M059J (cell line): ENCODE results near the gene MS4A10. TPM values are rescaled to one million over a fixed set of nuclear protein-coding genes. Genes with fewer than 3 reads are reported as not detected.
"Not testable (repeated sequence)": the region's sequence is repeated elsewhere in the genome, so short reads cannot be mapped to it uniquely, and the experiment has no call there.

Experiments
- DNase-seq: peaks from one replicate; pipeline ENCODE4 v3.0.0-alpha.2; 2012; ENCODE audit warnings: low read depth
- total RNA-seq: library from RNA; depleted of rRNA; stranded (reverse); fragments of >200 nt; shearing (Covaris generic); gene quantifications from 2 replicates; pipeline ENCODE4 v1.2.3, GENCODE V29; 2014; rRNA removed

Gene MS4A10
- total RNA-seq, result not detected in 2 replicates

GRCh38 chr11:60785136-60785535, at the start of gene MS4A10:
Gene MS4A10 (plus strand): TSS chr11:60785333. CDS start chr11:60790336, 5,003 bp downstream.
- no peak for DNase-seq

- no peak for DNase-seq
Observed at GRCh38 chr11:60739114-60739513, 46.0 kb upstream of the MS4A10 start.

- DNase-seq, result no peak
Observed at GRCh38 chr11:60740573-60740972, 44.6 kb upstream of the MS4A10 start.

GRCh38 chr11:60741421-60741820, 43.7 kb upstream of the MS4A10 start:
- no peak for DNase-seq

- DNase-seq, result no peak
Observed at GRCh38 chr11:60743058-60743457, 42.1 kb upstream of the MS4A10 start.

- no peak for DNase-seq
Observed at GRCh38 chr11:60744114-60744513, 41.0 kb upstream of the MS4A10 start.

- DNase-seq, result no peak
Observed at GRCh38 chr11:60747359-60747873, 37.7 kb upstream of the MS4A10 start.

- no peak for DNase-seq
Observed at GRCh38 chr11:60748225-60748624, 36.9 kb upstream of the MS4A10 start.

GRCh38 chr11:60748821-60749220, 36.3 kb upstream of the MS4A10 start:
- DNase-seq, result no peak

GRCh38 chr11:60750911-60751310, 34.2 kb upstream of the MS4A10 start:
- DNase-seq, result no peak

- DNase-seq, result no peak
Observed at GRCh38 chr11:60753309-60753708, 31.8 kb upstream of the MS4A10 start.

- no peak for DNase-seq
Observed at GRCh38 chr11:60754887-60755286, 30.2 kb upstream of the MS4A10 start.

GRCh38 chr11:60756307-60757032, 28.7 kb upstream of the MS4A10 start, which contains the start of gene MS4A15:
Gene MS4A15 (plus strand): TSS chr11:60756867. CDS start chr11:60763734, 6,867 bp downstream.
- DNase-seq, result peak; percentile 38

- no peak for DNase-seq
Observed at GRCh38 chr11:60757231-60757800, 27.8 kb upstream of the MS4A10 start.

- not testable (repeated sequence) for DNase-seq
Observed at GRCh38 chr11:60758671-60759070, 26.5 kb upstream of the MS4A10 start.

GRCh38 chr11:60759438-60760225, 25.5 kb upstream of the MS4A10 start:
- not testable (repeated sequence) for DNase-seq

GRCh38 chr11:60761436-60762190, 23.5 kb upstream of the MS4A10 start:
- DNase-seq, result no peak

- DNase-seq, result peak; percentile 13
Observed at GRCh38 chr11:60762851-60763691, 22.1 kb upstream of the MS4A10 start.

GRCh38 chr11:60763692-60764369, 21.3 kb upstream of the MS4A10 start:
- DNase-seq, result peak; percentile 22

- DNase-seq, result no peak
Observed at GRCh38 chr11:60764879-60765278, 20.3 kb upstream of the MS4A10 start.
